HepG2 (cell line): ENCODE data around the gene GALNT9. TPM values are rescaled to one million over a fixed set of nuclear protein-coding genes. Genes with fewer than 3 reads are reported as not detected.
"Not testable (repeated sequence)": the region's sequence is repeated elsewhere in the genome, so short reads cannot be mapped to it uniquely, and the experiment has no call there.

Experiments
- ATAC-seq: fragments of 200-7000 bp; cut with Tn5 transposase; 3 replicates; pipeline ENCODE4 v1.9.1; 2020; ENCODE audit warnings: mild to moderate bottlenecking, moderate library complexity
- BruUV-seq: library from RNA; stranded (reverse); fragments of 400-500 nt; replicated peaks from 2 replicates; lab custom pipeline; 2021; lab: Mats Ljungman, UMichigan
- CTCF ChIA-PET: fragments of 300-600 bp; formaldehyde crosslinking; extraction: SDS; loops from one replicate; lab custom pipeline; 2021; ENCODE audit warnings: low total read pairs, inconsistent platforms, low intra/inter-chr PET ratio; lab: Yijun Ruan, JAX
- POLR2A ChIA-PET: fragments of 350-600 bp; sonication (Branson Sonifier 250); formaldehyde crosslinking; loops from one replicate; lab custom pipeline; 2020; ENCODE audit warnings: antibody characterized with exemption, inconsistent platforms; lab: Yijun Ruan, JAX
- DNase-seq: peaks from one replicate; pipeline ENCODE4 v3.0.0-alpha.2; 2015; ENCODE audit warnings: low spot score
- FAIRE-seq: peaks from 3 replicates; lab custom pipeline; 2011; peaks lifted over from hg19 to GRCh38; lab: Jason Lieb, UNC
- H2AFZ ChIP-seq: one replicate; pipeline ENCODE4 v1.6.1; 2011; ENCODE audit warnings: low read length, inconsistent platforms
- H3K27ac ChIP-seq: fragments of 300-600 bp; 3 replicates; pipeline ENCODE4 v1.8.0; 2011; ENCODE audit warnings: mixed run types, mild to moderate bottlenecking, mixed read lengths, low read length, inconsistent platforms; ENCODE audit not compliant: insufficient read depth; ENCODE audit errors: extremely low read length
- H3K27me3 ChIP-seq, 2 experiments: fragments of 200-600 bp in 1 of 2; 2 replicates in 1 of 2; 3 replicates in 1 of 2; pipeline versions ENCODE4 v1.6.0 to v1.8.0; 2011; ENCODE audit warnings: low read length in 2 of 2, mild to moderate bottlenecking in 2 of 2, moderate library complexity in 2 of 2, inconsistent platforms in 1 of 2; ENCODE audit not compliant: insufficient read depth in 2 of 2, control insufficient read depth in 1 of 2
- H3K36me3 ChIP-seq, 2 experiments: fragments of 200-600 bp in 1 of 2; replicated peaks in 1 of 2; 2 replicates in 1 of 2; 3 replicates in 1 of 2; pipeline versions ENCODE4 v1.5.1 to v1.8.0; 2011; ENCODE audit warnings: low read length in 2 of 2, inconsistent platforms in 1 of 2; ENCODE audit not compliant: insufficient read depth in 2 of 2, control insufficient read depth in 1 of 2
- H3K4me1 ChIP-seq: 2 replicates; pipeline ENCODE4 v1.5.1; 2012; ENCODE audit warnings: low read length, inconsistent platforms; ENCODE audit not compliant: insufficient read depth
- H3K4me2 ChIP-seq: 2 replicates; pipeline ENCODE4 v1.6.0; 2011; ENCODE audit warnings: low read depth, low read length, inconsistent platforms
- H3K4me3 ChIP-seq, 3 experiments: fragments of 200-600 bp in 1 of 3; sonication (generic), shearing (Covaris generic) in 1 of 3; replicated peaks in 1 of 3; 2 replicates each; pipeline ENCODE4 v1.5.1; 2011 to 2016; ENCODE audit warnings: low read length in 3 of 3, inconsistent platforms in 2 of 3, low read depth in 2 of 3, mild to moderate bottlenecking in 2 of 3, control low read depth in 1 of 3, mixed read lengths in 1 of 3; ENCODE audit not compliant: insufficient read depth in 1 of 3
- H3K79me2 ChIP-seq: one replicate; pipeline ENCODE4 v1.6.1; 2011; ENCODE audit warnings: low read length, inconsistent platforms; ENCODE audit not compliant: insufficient read depth
- H3K9ac ChIP-seq: 2 replicates; pipeline ENCODE4 v1.6.0; 2011; ENCODE audit warnings: mild to moderate bottlenecking, low read depth, low read length, inconsistent platforms; ENCODE audit not compliant: insufficient read depth
- H3K9me3 ChIP-seq: 2 replicates; pipeline ENCODE4 v1.5.1; 2012; ENCODE audit warnings: mild to moderate bottlenecking, low read length
- H4K20me1 ChIP-seq: 2 replicates; pipeline ENCODE4 v1.6.0; 2011; ENCODE audit warnings: inconsistent platforms, mild to moderate bottlenecking, low read length, moderate library complexity; ENCODE audit not compliant: insufficient read depth
- CEBPG ChIP-seq: IDR thresholded peaks from 2 replicates; pipeline ENCODE4 v1.6.1; 2016
- FOXA1 ChIP-seq, 2 experiments: fragments of 450-650 bp in 1 of 2; sonication (generic) in 1 of 2; formaldehyde crosslinking in 1 of 2; IDR thresholded peaks; 2 replicates each; pipeline versions ENCODE4 v1.4.0 to v1.6.1; 2016 to 2020; ENCODE audit warnings: missing genetic modification reagents in 1 of 2
- NCOR1 ChIP-seq: fragments of 200-600 bp; sonication (generic); IDR thresholded peaks from 2 replicates; pipeline ENCODE4 v1.7.0; 2017; ENCODE audit warnings: antibody characterized with exemption, low read length, borderline replicate concordance
- RAD21 ChIP-seq: fragments of 450-650 bp; formaldehyde crosslinking; IDR thresholded peaks from 2 replicates; pipeline ENCODE4 v1.5.0; 2020; ENCODE audit warnings: mild to moderate bottlenecking
- SNRNP70 ChIP-seq: fragments of 200-400 bp; formaldehyde crosslinking; IDR thresholded peaks from 2 replicates; pipeline ENCODE4 v1.6.1; 2017; ENCODE audit warnings: mild to moderate bottlenecking, low read depth, low read length, moderate library complexity
- STAG1 ChIP-seq: sonication (generic); formaldehyde crosslinking; IDR thresholded peaks from 2 replicates; pipeline ENCODE4 v1.4.0; 2020; ENCODE audit warnings: missing genetic modification reagents
- SUZ12 ChIP-seq: fragments of 150-350 bp; IDR thresholded peaks from 2 replicates; pipeline ENCODE4 v1.6.1; 2014; ENCODE audit warnings: low read depth, low read length
- ZNF180 ChIP-seq: sonication (generic); formaldehyde crosslinking; IDR thresholded peaks from 2 replicates; pipeline ENCODE4 v1.4.0; 2020; ENCODE audit warnings: low read depth, missing genetic modification reagents, borderline replicate concordance
- WGBS: methylation state at CpG from one replicate; pipeline ENCODE4 v1.1.6; 2017; ENCODE audit warnings: low lambda C conversion rate; 5-methylcytosine and 5-hydroxymethylcytosine counted together
- in situ Hi-C: cut with HindIII; loops from 2 replicates; pipeline ENCODE4 v1.10.0; 2017; ENCODE audit warnings: low pct_unique_long_range_greater_than_20kb; ENCODE audit not compliant: extremely low pct_ligation_motif_present
- intact Hi-C: fragments of 100-400 bp; cut with micrococcal nuclease; formaldehyde crosslinking; loops from one replicate; pipeline ENCODE4 v1.10.0; 2022; ENCODE audit not compliant: unreplicated experiment
- polyA plus RNA-seq, 8 experiments: library from polyadenylated mRNA; depleted of rRNA in 3 of 8; stranded (reverse) in 7 of 8; unstranded in 1 of 8; fragments of >200 nt; fragmentation: Illumina TruSeq in 4 of 8; extraction: Trizol in 4 of 8; gene quantifications; 2 replicates each; pipeline versions ENCODE4 v1.2.1 to v1.2.3, GENCODE V29; 2011 to 2016; ENCODE audit warnings: low read depth in 4 of 8, missing spikeins in 1 of 8, mixed read lengths in 1 of 8; ENCODE audit not compliant: insufficient read depth in 1 of 8
- total RNA-seq, 5 experiments: library from RNA; depleted of rRNA; stranded (reverse); fragments of >200 nt; fragmentation: Illumina TruSeq; extraction: Trizol; gene quantifications; 2 replicates each; pipeline ENCODE4 v1.2.3, GENCODE V29; 2016; ENCODE audit warnings: low read depth in 1 of 5
- TF ChIP-seq, protein P1 (sequence below): sonication (generic); formaldehyde crosslinking; conservative IDR thresholded peaks from 2 replicates; pipeline ENCODE4 v1.8.0; 2022; ENCODE audit warnings: mild to moderate bottlenecking, moderate library complexity, missing genetic modification reagents

The GALNT9 gene
- total and polyA plus RNA-seq, 2 of the 13 experiments (the other 11 are each of a cell fraction or from before 2014, with no cell fraction given), result 0.04 TPM; not detected in 1

GRCh38 chr12:132243596-132244310, 85.6 kb downstream of the GALNT9 start (continued):
- no peak for TF ChIP-seq ZNF180 (CRISPR knock-in tag)
- TF ChIP-seq, protein P1, sequence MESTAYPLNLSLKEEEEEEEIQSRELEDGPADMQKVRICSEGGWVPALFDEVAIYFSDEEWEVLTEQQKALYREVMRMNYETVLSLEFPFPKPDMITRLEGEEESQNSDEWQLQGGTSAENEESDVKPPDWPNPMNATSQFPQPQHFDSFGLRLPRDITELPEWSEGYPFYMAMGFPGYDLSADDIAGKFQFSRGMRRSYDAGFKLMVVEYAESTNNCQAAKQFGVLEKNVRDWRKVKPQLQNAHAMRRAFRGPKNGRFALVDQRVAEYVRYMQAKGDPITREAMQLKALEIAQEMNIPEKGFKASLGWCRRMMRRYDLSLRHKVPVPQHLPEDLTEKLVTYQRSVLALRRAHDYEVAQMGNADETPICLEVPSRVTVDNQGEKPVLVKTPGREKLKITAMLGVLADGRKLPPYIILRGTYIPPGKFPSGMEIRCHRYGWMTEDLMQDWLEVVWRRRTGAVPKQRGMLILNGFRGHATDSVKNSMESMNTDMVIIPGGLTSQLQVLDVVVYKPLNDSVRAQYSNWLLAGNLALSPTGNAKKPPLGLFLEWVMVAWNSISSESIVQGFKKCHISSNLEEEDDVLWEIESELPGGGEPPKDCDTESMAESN (CRISPR knock-in tag), result no peak
- no peak for TF ChIP-seq FOXA1 (IDR thresholded peaks at IDR 0.05)
- no peak for TF ChIP-seq FOXA1 (CRISPR knock-in tag; IDR thresholded peaks at IDR 0.05)
- no peak for TF ChIP-seq CEBPG (CRISPR knock-in tag)
- no peak for TF ChIP-seq SNRNP70
- TF ChIP-seq NCOR1, result no peak
- no peak for TF ChIP-seq SUZ12
- TF ChIP-seq RAD21, result peak; percentile 33; the same call in 1 of the 2 replicates
- TF ChIP-seq STAG1 (CRISPR knock-in tag), result peak; percentile 59

- not testable (repeated sequence) for H4K20me1 ChIP-seq
Observed at GRCh38 chr12:132243171-132243570, 86.2 kb downstream of the GALNT9 start.

DNA sequence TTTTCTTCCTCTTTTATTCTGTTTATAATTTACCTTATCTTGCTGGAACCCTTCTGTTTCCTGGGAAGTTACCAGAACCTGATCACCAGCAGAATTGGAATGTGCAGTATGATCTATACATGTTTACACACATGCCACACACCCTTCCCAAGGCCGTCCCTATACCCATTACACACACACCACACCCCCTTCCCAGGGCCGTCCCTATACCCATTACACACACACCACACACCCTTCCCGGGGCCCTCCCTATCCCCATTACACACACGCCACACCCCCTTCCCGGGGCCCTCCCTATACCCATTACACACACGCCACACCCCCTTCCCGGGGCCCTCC, 88.8 kb downstream of the GALNT9 start:
- POLR2A ChIA-PET, H3K9me3 ChIP-seq, H3K36me3 ChIP-seq, H3K4me2 ChIP-seq, H4K20me1 ChIP-seq, H3K79me2 ChIP-seq, ATAC-seq, intact Hi-C loops, H3K27ac ChIP-seq, CTCF ChIA-PET, BruUV-seq, in situ Hi-C loops, DNase-seq, H2AFZ ChIP-seq, FAIRE-seq, H3K9ac ChIP-seq, H3K4me3 ChIP-seq, H3K4me1 ChIP-seq: not testable (repeated sequence)
- H3K27me3 ChIP-seq, result peaks cover 7 to 35% of the 10 kb centered on the region in 2 experiments
- WGBS, result 30% methylated on average over 7 of the region's 7 CpGs

More at GRCh38 chr12:132243171-132243570, 86.2 kb downstream of the GALNT9 start:
- H3K27me3 ChIP-seq, result peaks cover 3 to 41% of the 10 kb centered on the region in 2 experiments; a peak in 3 of 5 replicates
- H3K27ac ChIP-seq, ATAC-seq, H3K79me2 ChIP-seq, FAIRE-seq, CTCF ChIA-PET, H2AFZ ChIP-seq, DNase-seq, in situ Hi-C loops, H3K4me3 ChIP-seq, H3K9me3 ChIP-seq, H3K9ac ChIP-seq, intact Hi-C loops, BruUV-seq, POLR2A ChIA-PET, H3K4me1 ChIP-seq, H3K4me2 ChIP-seq, H3K36me3 ChIP-seq: not testable (repeated sequence)
- 34% methylated on average over 15 of the region's 15 CpGs for WGBS
